Right renal pelvis (tissue), 4 donors: Measurements from ENCODE around the gene CHRDL2. TPM values are rescaled to one million over a fixed set of nuclear protein-coding genes. Genes with fewer than 3 reads are reported as not detected.

Source experiments
- DNase-seq, 4 donors: peaks; one replicate each; pipeline ENCODE4 v3.0.0-alpha.2; 2013; ENCODE audit warnings: low read depth in 4 of 4, low spot score in 3 of 4, missing footprints in 1 of 4
- polyA plus RNA-seq, 4 donors: library from polyadenylated mRNA; unstranded; fragments of 120-200 nt; gene quantifications; one replicate each; pipeline ENCODE4 v1.2.1, GENCODE V29; 2013; ENCODE audit not compliant: insufficient read length in 4 of 4

Gene CHRDL2
- polyA plus RNA-seq, 4 donors, result 0.43 to 0.57 (median 0.46) TPM

- no peak for DNase-seq
Observed at GRCh38 chr11:74717221-74717969, 13.8 kb downstream of the CHRDL2 start.

- DNase-seq, result no peak
Observed at GRCh38 chr11:74714904-74715303, 16.3 kb downstream of the CHRDL2 start.

- no peak for DNase-seq
Observed at GRCh38 chr11:74713686-74714085, 17.5 kb downstream of the CHRDL2 start.

GRCh38 chr11:74710281-74710938 is 20.8 kb downstream of the CHRDL2 start:
- no peak for DNase-seq

GRCh38 chr11:74709175-74709574 is 22.1 kb downstream of the CHRDL2 start:
- no peak for DNase-seq

GRCh38 chr11:74707602-74708510 is 23.4 kb downstream of the CHRDL2 start:
- no peak for DNase-seq

- DNase-seq, result no peak
Observed at GRCh38 chr11:74707182-74707581, 24.0 kb downstream of the CHRDL2 start.

GRCh38 chr11:74703211-74703610 is 28.0 kb downstream of the CHRDL2 start:
- DNase-seq, result no peak

GRCh38 chr11:74702383-74703007 is 28.7 kb downstream of the CHRDL2 start:
- DNase-seq, result peak in 2 of 4 donors; percentile 43 to 60

- no peak for DNase-seq
Observed at GRCh38 chr11:74701351-74701750, 29.9 kb downstream of the CHRDL2 start.

- no peak for DNase-seq
Observed at GRCh38 chr11:74699615-74700396, 31.4 kb downstream of the CHRDL2 start.

GRCh38 chr11:74697722-74698121 is 33.5 kb downstream of the CHRDL2 start:
- DNase-seq, result no peak

- no peak for DNase-seq
Observed at GRCh38 chr11:74696939-74697675, 34.1 kb downstream of the CHRDL2 start.

GRCh38 chr11:74696500-74696899 is 34.7 kb downstream of the CHRDL2 start:
- DNase-seq, result no peak

- DNase-seq, result no peak
Observed at GRCh38 chr11:74695705-74696280, 35.4 kb downstream of the CHRDL2 start.

GRCh38 chr11:74694136-74694930 is 36.9 kb downstream of the CHRDL2 start:
- DNase-seq, result no peak

- DNase-seq, result no peak
Observed at GRCh38 chr11:74693531-74693930, 37.7 kb downstream of the CHRDL2 start.

GRCh38 chr11:74691755-74692154 is 39.5 kb downstream of the CHRDL2 start:
- no peak for DNase-seq
